HG03097 (cell line): ENCODE data around the gene MYO10.
"Not testable (repeated sequence)": the region's sequence is repeated elsewhere in the genome, so short reads cannot be mapped to it uniquely, and the experiment has no call there.

Experiments
- ATAC-seq: cut with Tn5 transposase; IDR thresholded peaks from one replicate; pipeline ENCODE4 v1.9.1; 2021; ENCODE audit not compliant: unreplicated experiment, low FRiP score

Gene MYO10

DNA sequence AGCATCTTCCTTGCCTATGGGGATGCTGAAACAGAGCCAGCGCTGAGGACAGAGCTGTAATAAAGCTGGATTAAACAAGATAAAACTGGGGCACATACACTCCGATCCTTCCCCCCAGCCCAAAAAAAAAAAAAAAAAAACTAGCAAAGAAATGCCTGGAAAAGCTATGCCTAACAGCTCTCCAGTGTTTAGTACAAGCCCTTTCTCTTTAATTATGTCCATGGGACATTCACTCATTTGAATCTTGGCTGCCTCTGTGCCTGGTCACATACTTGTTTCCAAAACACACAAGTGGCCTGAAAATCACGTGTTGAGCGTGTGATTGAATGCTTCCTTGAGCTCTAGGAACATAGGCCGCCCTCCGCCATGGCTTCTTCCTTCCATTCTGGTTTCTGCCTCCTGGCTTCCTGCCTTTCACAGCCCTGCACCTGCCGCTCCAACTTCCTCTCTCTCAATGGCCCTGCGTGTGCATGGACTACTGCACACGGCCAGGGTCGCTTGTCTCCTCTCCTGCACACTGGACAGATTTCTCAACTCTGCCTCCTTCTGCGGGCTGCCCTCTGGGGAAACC, 208.2 kb downstream of the MYO10 start:
- no peak for ATAC-seq

- no peak for ATAC-seq
Observed at GRCh38 chr5:16726538-16726946, 209.5 kb downstream of the MYO10 start.

- ATAC-seq = no peak
Observed at GRCh38 chr5:16725575-16725974, 210.5 kb downstream of the MYO10 start.

DNA sequence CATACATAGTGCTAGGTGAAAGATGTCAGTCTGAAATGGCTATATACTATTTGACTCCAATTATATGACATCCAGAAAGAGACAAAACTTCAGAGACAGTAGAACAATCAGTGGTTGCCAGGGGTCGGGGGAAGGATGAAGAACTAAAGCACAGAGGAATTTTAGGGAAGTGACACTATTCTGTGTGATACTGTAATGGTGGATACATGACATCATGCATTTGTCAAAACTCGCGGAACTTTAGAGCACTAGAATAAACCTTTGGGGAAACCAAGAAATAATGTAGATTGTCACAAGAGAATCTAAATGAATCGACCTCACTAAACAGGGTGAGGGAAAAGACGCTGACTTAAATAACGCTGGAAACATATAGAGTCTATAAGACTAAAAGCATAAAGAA, 212.3 kb downstream of the MYO10 start:
- no peak for ATAC-seq

- no peak for ATAC-seq
Observed at GRCh38 chr5:16722097-16722495, 214.0 kb downstream of the MYO10 start.

- no peak for ATAC-seq
Observed at GRCh38 chr5:16721151-16722096, 214.7 kb downstream of the MYO10 start.

- not testable (repeated sequence) for ATAC-seq
Observed at GRCh38 chr5:16718036-16718435, 218.1 kb downstream of the MYO10 start.

GRCh38 chr5:16713386-16713928, 222.6 kb downstream of the MYO10 start:
- no peak for ATAC-seq

- ATAC-seq = no peak
Observed at GRCh38 chr5:16712620-16713019, 223.5 kb downstream of the MYO10 start.

GRCh38 chr5:16712178-16712577, 223.9 kb downstream of the MYO10 start:
- ATAC-seq = no peak

GRCh38 chr5:16709691-16710433, 226.2 kb downstream of the MYO10 start:
- no peak for ATAC-seq

DNA sequence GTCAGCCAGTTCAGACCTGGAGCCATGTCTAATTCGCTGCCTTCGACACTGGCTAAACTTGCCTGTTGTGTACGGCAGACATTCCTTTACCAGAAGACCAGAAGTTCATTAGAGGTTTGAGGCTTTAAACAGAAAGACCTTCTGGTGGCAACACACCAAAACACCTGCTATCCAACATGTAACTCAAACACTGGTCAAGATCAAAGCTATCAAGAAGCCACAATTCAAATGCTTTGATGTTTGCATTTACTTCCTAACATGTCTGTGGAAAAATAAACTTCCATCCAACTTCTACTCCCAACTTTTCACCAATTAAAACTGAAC, 228.3 kb downstream of the MYO10 start:
- no peak for ATAC-seq

DNA sequence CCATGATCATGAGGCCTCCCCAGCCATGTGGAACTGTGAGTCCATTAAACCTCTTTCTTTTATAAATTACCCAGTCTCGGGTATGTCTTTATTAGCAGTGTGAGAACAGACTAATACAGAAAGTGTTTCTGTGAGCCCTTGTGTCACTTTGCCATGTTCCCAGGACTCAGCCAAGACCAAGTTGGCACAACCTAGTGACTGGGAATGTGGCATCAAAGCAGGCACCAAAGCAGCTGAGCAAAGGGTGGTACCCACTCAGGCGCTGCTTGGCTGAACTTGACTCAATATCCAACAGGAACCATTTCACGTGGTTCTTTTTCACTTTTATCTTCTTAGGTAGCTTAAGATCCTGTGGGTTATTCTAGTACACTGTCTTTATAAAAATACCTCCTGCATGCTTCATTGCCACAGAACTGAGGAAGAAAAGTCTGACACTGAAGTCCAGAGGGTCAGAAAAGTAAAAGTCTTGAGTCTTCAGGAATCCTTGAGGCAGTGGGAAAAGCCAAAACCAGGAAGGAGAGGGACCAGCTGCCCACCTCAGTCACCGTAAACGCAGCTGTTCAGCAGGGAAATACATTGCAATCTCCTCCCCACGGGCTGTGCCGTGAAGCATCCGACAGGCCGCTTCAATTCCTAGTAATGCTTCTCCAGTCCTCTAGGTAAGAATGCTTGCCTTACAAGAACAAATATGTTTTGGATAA, 228.8 kb downstream of the MYO10 start:
- no peak for ATAC-seq

DNA sequence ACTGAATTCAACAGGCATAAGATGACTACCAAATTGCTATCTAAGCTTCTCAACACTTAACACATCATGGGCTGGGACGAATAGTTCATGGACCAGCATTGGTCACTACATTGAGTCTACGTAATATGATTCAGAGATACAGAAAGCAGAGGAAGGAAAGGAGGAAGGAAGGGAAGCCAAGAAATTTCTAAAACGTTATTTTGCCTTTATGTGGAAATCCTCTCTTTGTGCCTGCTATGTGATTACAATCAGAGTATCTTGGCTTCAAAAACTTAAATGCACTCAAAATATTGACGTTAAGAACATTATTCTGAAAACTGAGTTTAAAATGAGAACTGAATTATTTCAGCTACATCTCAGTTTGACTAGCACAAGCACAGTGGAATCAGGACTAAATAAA, 231.1 kb downstream of the MYO10 start:
- ATAC-seq = no peak

- no peak for ATAC-seq
Observed at GRCh38 chr5:16702964-16703363, 233.1 kb downstream of the MYO10 start.

GRCh38 chr5:16701134-16702099, 234.7 kb downstream of the MYO10 start:
- ATAC-seq = no peak

GRCh38 chr5:16700081-16700480, 236.0 kb downstream of the MYO10 start:
- ATAC-seq = no peak

GRCh38 chr5:16695779-16696178, 240.3 kb downstream of the MYO10 start:
- no peak for ATAC-seq

DNA sequence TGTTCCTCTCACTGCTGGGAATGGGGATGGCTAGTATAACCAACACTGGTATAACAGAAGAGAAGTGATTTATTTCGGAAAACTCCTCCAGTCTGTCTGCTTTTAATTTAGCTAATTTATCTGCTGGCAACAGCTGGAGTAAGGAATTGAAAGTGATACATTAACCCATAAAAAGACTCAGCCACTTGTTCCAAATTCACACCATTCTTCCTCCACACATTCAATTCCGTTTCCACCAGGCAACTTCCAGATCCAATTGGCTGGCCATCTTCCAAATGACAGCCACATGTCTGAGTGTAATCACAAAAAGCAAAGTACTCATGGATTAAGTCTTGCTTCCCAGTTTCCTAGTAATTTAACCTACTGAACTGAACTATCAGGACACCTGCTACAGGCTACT, 242.2 kb downstream of the MYO10 start:
- no peak for ATAC-seq

DNA sequence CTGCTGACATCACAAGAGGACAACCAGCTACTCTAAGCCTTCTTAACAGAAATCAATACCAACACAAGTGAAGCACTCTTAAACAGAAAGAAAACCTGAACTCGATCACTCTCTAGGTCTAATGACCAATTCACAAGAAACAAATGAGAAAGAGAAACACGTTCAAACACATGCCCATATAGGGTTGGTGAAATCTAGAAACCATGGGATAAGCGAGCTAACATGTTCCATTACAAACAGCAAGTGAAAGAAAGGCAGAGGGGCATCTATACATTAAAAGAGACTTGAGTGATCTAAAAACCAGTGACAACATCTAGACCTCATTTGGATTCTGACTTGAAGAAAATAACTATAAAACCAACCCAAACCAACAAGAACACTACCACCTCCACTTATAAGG, 244.4 kb downstream of the MYO10 start:
- no peak for ATAC-seq
